Colon (tissue), 2 donors: ENCODE measurements around the gene ANO8.

Source experiments
- FAIRE-seq: peaks from 2 replicates; lab custom pipeline; 2012; peaks lifted over from hg19 to GRCh38; lab: Jason Lieb, UNC
- donor health status: control.
- donor health status: control.

Gene ANO8

GRCh38 chr19:17328517-17329365, 5.9 kb downstream of the ANO8 start:
- no peak for FAIRE-seq

GRCh38 chr19:17327654-17328516, 6.8 kb downstream of the ANO8 start:
- FAIRE-seq = no peak

- FAIRE-seq = no peak
These were observed 7.5 kb downstream of the ANO8 start for GRCh38 chr19:17327068-17327653.

GRCh38 chr19:17326595-17326966, 8.1 kb downstream of the ANO8 start:
- FAIRE-seq = no peak

GRCh38 chr19:17325881-17326594, 8.6 kb downstream of the ANO8 start:
- FAIRE-seq = no peak

GRCh38 chr19:17325133-17325532, 9.5 kb downstream of the ANO8 start:
- FAIRE-seq = no peak

- no peak for FAIRE-seq
These were observed 10.1 kb downstream of the ANO8 start for GRCh38 chr19:17324357-17325114.

GRCh38 chr19:17323964-17324332, 10.7 kb downstream of the ANO8 start:
- no peak for FAIRE-seq

- no peak for FAIRE-seq
These were observed 11.2 kb downstream of the ANO8 start for GRCh38 chr19:17323300-17323963.

GRCh38 chr19:17322854-17323253, 11.8 kb downstream of the ANO8 start:
- FAIRE-seq = no peak

GRCh38 chr19:17321655-17322489, 12.8 kb downstream of the ANO8 start:
- no peak for FAIRE-seq

- FAIRE-seq = no peak
These were observed 14.2 kb downstream of the ANO8 start for GRCh38 chr19:17320435-17320834.

GRCh38 chr19:17319473-17320238, 15.0 kb downstream of the ANO8 start:
- no peak for FAIRE-seq

- FAIRE-seq = no peak
These were observed 15.7 kb downstream of the ANO8 start for GRCh38 chr19:17318966-17319365.

- no peak for FAIRE-seq
These were observed 20.6 kb downstream of the ANO8 start for GRCh38 chr19:17314007-17314593.

GRCh38 chr19:17312189-17313113, 22.2 kb downstream of the ANO8 start:
- no peak for FAIRE-seq

GRCh38 chr19:17311455-17312188, 23.0 kb downstream of the ANO8 start:
- FAIRE-seq = no peak
